Fibroblast of the aortic adventitia (primary cell): Measurements from ENCODE around the gene TSACC. TPM values are rescaled to one million over a fixed set of nuclear protein-coding genes. Genes with fewer than 3 reads are reported as not detected.

Experiments
- DNase-seq: peaks from one replicate; pipeline ENCODE4 v3.0.0-alpha.2; 2010; ENCODE audit warnings: low read depth
- H3K4me3 ChIP-seq: 2 replicates; pipeline ENCODE4 v1.5.1; 2011; ENCODE audit warnings: low read depth, mild to moderate bottlenecking, control low read depth, low read length, moderate library complexity
- total RNA-seq: library from RNA; depleted of rRNA; stranded (reverse); fragments of >200 nt; gene quantifications from 2 replicates; pipeline ENCODE4 v1.2.3, GENCODE V29; 2012; ENCODE audit warnings: low replicate concordance
- TF ChIP-seq, protein P1 (sequence below): IDR thresholded peaks from 2 replicates; pipeline ENCODE4 v1.5.1; 2011; ENCODE audit warnings: mild to moderate bottlenecking, low read length, control low read depth, inconsistent platforms; ENCODE audit not compliant: insufficient read depth

TSACC gene
- total RNA-seq, 1 donor, result not detected

DNA sequence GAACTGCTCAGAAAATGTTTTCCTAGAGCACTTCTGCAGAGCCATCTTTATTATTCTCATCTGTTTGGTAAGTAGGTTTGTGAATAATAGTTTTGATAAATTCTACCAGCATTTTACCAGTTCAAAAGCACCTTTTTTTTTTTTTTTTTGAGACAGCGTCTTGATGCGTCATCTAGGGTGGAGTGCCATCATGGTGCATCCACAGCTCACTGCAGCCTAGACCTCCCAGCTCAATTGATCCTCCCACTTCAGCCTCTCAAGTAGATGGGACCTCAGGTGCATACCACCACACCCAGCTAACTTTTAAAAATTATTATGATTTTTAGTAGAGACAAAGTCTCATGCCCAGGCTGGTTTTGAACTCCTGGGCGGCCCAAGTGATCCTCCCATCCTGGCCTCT is 20.9 kb downstream of the TSACC start:
- TF ChIP-seq, protein P1, sequence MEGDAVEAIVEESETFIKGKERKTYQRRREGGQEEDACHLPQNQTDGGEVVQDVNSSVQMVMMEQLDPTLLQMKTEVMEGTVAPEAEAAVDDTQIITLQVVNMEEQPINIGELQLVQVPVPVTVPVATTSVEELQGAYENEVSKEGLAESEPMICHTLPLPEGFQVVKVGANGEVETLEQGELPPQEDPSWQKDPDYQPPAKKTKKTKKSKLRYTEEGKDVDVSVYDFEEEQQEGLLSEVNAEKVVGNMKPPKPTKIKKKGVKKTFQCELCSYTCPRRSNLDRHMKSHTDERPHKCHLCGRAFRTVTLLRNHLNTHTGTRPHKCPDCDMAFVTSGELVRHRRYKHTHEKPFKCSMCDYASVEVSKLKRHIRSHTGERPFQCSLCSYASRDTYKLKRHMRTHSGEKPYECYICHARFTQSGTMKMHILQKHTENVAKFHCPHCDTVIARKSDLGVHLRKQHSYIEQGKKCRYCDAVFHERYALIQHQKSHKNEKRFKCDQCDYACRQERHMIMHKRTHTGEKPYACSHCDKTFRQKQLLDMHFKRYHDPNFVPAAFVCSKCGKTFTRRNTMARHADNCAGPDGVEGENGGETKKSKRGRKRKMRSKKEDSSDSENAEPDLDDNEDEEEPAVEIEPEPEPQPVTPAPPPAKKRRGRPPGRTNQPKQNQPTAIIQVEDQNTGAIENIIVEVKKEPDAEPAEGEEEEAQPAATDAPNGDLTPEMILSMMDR, result no peak
- no peak overlapping the region for H3K4me3 ChIP-seq
- DNase-seq, result no peak

DNA sequence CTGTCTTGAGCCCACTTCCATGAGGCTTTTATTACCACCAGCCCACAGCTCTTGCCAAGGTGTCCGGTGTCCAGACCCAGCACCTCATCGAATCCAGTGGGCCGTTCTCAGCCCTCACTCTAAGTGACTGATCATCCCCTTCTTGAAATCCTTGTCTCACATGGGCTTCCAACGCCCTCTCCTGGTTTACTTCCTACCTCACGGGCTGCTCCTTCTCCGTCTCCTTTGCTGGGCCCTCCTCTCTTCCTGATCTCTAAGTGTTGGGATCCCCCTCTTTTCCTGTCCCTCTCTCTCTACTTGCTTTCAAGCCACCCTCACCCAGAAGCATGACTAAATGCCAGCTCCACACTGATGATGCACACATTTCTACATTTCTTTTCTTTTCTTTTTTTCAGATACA is 21.6 kb downstream of the TSACC start:
- TF ChIP-seq, protein P1, result peak; percentile 56
- DNase-seq, result peak; percentile 57
- no peak overlapping the region for H3K4me3 ChIP-seq

DNA sequence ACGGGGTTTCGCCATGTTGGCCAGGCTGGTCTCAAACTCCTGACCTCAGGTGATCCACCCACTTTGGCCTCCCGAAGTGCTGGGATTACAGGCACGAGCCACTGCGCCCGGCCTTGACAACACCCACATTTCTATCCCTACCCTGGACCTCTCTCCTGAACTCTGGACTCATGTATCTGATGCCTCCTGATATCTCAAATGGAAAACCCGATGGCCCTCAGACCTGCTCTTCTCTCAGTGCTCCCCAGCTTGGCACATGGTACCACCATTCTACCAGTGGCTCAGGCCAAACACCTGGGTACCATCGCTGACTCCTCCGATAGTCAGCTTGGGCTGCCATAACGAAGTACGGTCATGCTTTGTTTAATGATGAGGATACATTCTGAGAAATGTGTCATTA is 22.2 kb downstream of the TSACC start:
- TF ChIP-seq, protein P1, result no peak
- no peak overlapping the region for H3K4me3 ChIP-seq
- DNase-seq, result no peak

DNA sequence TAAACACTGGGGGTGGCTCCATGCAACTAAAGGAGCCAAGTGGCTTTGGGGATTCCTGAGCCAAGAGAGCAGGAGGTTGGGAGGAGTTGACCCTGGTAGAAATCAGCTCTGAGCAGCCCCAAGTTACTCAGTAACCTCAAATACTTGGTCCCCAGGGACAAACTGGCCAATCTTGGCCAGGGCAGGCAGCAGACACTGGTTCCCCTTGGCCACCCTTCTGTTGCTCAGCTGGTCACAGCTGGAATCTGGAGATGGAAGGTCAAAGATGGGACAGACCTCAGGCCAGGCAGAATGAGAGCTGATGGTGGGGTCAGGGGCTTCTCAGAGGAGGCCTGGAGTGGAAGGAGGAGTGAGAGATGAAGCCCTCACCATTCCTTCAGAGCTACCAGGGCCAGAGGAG is 27.4 kb downstream of the TSACC start:
- TF ChIP-seq, protein P1, result no peak
- no peak for DNase-seq
- no peak overlapping the region for H3K4me3 ChIP-seq

DNA sequence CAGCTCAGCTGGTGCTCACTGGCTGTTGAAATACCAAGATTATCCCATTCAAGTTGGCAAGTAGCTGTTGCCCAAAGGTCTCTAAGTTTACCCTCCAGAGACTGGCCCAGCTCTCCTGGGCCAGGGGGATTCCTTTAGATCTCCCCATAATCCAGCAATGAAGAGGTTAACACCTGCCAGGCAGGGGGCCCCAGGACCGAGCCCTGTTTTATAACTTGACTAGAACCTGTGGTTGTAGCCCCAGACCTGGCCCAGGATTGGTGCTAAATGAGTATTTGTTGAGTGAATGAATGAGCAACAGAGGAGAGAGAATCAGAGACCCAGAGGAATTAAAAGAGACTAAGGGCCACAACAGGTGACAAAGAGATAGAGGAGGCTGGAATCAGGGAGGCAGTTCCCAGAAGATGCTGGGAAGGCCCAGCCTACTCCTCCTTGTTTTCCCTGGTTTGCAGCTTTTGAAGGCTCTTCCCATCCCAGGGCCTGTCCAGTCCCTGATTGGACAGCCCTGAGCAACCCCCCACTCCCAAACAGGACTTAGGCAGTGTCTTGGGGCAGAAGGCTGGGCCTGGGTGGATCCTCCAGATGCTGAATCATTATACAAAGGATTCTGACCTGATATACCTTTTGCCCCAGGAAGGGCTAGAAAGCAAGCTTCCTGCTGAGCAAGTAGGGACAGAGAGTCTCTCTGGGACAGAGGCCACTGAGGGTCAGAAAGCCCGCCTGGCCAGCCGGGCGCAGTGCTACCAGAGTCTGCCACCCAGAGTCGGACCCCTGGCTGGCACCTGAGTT is 28.2 kb downstream of the TSACC start:
- no peak for DNase-seq
- no peak overlapping the region for H3K4me3 ChIP-seq
- TF ChIP-seq, protein P1, result no peak

DNA sequence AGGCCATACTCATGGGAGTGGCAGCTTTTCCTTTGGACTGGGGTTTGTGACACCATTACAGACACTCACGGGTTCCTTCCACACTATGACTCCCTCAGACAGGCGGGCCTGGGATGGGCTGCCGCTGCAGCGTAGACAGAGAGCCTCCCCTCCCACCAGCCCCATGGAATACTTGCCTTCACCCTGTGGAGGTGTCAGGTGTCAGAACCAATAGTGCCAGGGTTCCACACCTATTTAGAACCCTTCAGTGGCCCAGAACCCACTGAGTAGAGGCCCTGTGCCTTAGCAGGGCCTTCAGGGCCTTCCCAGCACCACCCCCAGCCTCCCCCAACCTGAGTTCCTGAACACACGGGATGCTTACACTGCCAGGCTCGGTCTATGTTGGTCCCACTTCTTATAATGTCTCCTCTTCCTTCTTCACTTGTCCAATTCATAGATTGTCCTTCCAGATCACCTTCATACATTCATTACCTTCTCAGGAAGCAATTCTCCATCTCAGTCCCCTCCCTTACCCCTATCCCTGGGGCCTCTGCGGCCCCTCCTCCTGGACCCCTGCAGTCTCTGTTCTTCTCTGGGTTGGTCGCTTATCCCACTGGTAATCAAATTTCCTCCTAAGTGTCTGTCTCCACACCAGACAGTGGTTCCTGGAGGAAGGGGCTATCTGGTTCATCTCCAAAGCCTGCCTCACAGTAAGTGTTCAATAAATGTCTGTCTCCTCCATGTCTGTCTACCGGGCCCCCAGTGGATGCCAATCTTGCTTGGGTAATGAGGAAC is 29.2 kb downstream of the TSACC start:
- TF ChIP-seq, protein P1, result no peak
- DNase-seq, result no peak
- H3K4me3 ChIP-seq, result no peak overlapping the region
